CD8-positive, alpha-beta memory T cell (primary cell): ENCODE data around the gene MCF2L2. TPM values are rescaled to one million over a fixed set of nuclear protein-coding genes. Genes with fewer than 3 reads are reported as not detected.

Experiments
- CTCF ChIA-PET: fragments of 350-600 bp; sonication (Branson Sonifier 250); formaldehyde crosslinking; loops from one replicate; lab custom pipeline; 2021; ENCODE audit warnings: antibody characterized with exemption; lab: Charles Lee
- POLR2A ChIA-PET: fragments of 350-600 bp; sonication (Branson Sonifier 250); formaldehyde crosslinking; loops from one replicate; lab custom pipeline; 2021; ENCODE audit warnings: antibody characterized with exemption; lab: Charles Lee
- DNase-seq, 5 donors: peaks; one replicate each; pipeline versions ENCODE4 v3.0.0 to v3.0.0-alpha.2; 2020 to 2022; ENCODE audit warnings: mixed read lengths in 1 of 5
- H3K27ac ChIP-seq: one replicate; pipeline ENCODE4 v1.7.0; 2013; ENCODE audit warnings: low read depth, mild to moderate bottlenecking, low read length, moderate library complexity
- H3K27me3 ChIP-seq: 2 replicates; pipeline ENCODE4 v1.7.0; 2013; ENCODE audit warnings: low read length, mild to moderate bottlenecking; ENCODE audit not compliant: insufficient read depth, poor library complexity, severe bottlenecking
- H3K36me3 ChIP-seq: 2 replicates; pipeline ENCODE4 v1.7.0; 2013; ENCODE audit warnings: mild to moderate bottlenecking, low read length, moderate library complexity; ENCODE audit not compliant: insufficient read depth
- H3K4me1 ChIP-seq: 2 replicates; pipeline ENCODE4 v1.7.0; 2013; ENCODE audit warnings: mild to moderate bottlenecking, low read length, moderate library complexity; ENCODE audit not compliant: insufficient read depth
- H3K4me3 ChIP-seq: 2 replicates; pipeline ENCODE4 v1.7.0; 2013; ENCODE audit warnings: mild to moderate bottlenecking, low read length
- H3K9me3 ChIP-seq: 2 replicates; pipeline ENCODE4 v1.7.0; 2013; ENCODE audit warnings: mild to moderate bottlenecking, low read length
- H3K27ac Mint-ChIP-seq, 8 donors: one replicate each; pipeline ENCODE4 v1.8.0; 2020 to 2021; ENCODE audit warnings: mixed read lengths in 8 of 8, mild to moderate bottlenecking in 6 of 8, inconsistent platforms in 3 of 8, moderate library complexity in 3 of 8
- H3K27me3 Mint-ChIP-seq, 2 donors: one replicate each; pipeline ENCODE4 v1.8.0; 2020 to 2021; ENCODE audit warnings: mixed read lengths in 2 of 2, mild to moderate bottlenecking in 1 of 2, moderate library complexity in 1 of 2
- H3K36me3 Mint-ChIP-seq, 3 donors: one replicate each; pipeline ENCODE4 v1.8.0; 2020 to 2021; ENCODE audit warnings: mixed read lengths in 3 of 3, inconsistent platforms in 1 of 3, mild to moderate bottlenecking in 1 of 3
- H3K4me1 Mint-ChIP-seq, 3 donors: one replicate each; pipeline ENCODE4 v1.8.0; 2020 to 2021; ENCODE audit warnings: mixed read lengths in 3 of 3, inconsistent platforms in 1 of 3, mild to moderate bottlenecking in 1 of 3
- H3K4me3 Mint-ChIP-seq, 7 donors: one replicate each; pipeline ENCODE4 v1.8.0; 2020 to 2021; ENCODE audit warnings: mixed read lengths in 7 of 7, mild to moderate bottlenecking in 6 of 7, moderate library complexity in 4 of 7, inconsistent platforms in 2 of 7
- H3K9me3 Mint-ChIP-seq, 5 donors: one replicate each; pipeline ENCODE4 v1.8.0; 2020 to 2022; ENCODE audit warnings: mixed read lengths in 5 of 5, mild to moderate bottlenecking in 3 of 5, moderate library complexity in 2 of 5, inconsistent platforms in 1 of 5
- polyA plus RNA-seq: library from polyadenylated mRNA; unstranded; fragments of 300-500 nt; fragmentation: Illumina TruSeq; gene quantifications from one replicate; pipeline ENCODE4 v1.2.3, GENCODE V29; 2021
- total RNA-seq, 2 experiments: library from RNA; stranded (reverse); gene quantifications; one replicate each; pipeline ENCODE4 v1.2.3, GENCODE V29; 2021

Gene MCF2L2
- total and polyA plus RNA-seq, 3 experiments from 2014 or later = 0.78 to 3.5 (median 2.8) TPM

GRCh38 chr3:183215591-183216202 is 212.7 kb downstream of the MCF2L2 start:
- Histone ChIP-seq H3K4me1 (no peaks in the 10 kb centered on the region), H3K4me3 (no peak overlapping the region), H3K9me3 (no peaks in the 10 kb centered on the region), H3K27me3 (no peaks in the 10 kb centered on the region), H3K36me3 (no peaks in the 10 kb centered on the region), H3K27ac (no peak overlapping the region)
- H3K27me3 Mint-ChIP-seq = no peaks in the 10 kb centered on the region
- H3K4me1 Mint-ChIP-seq = no peaks in the 10 kb centered on the region
- H3K9me3 Mint-ChIP-seq = no peaks in the 10 kb centered on the region
- H3K4me3 Mint-ChIP-seq = no peak overlapping the region
- POLR2A ChIA-PET = no interaction called here
- no peak overlapping the region for H3K27ac Mint-ChIP-seq
- peaks cover 1 to 13% (median 8%) of the 10 kb centered on the region in 3 donors for H3K36me3 Mint-ChIP-seq
- CTCF ChIA-PET = no interaction called here
- DNase-seq = no peak

- no peaks in the 10 kb centered on the region for H3K27me3 Mint-ChIP-seq
- Histone ChIP-seq H3K4me1 (no peaks in the 10 kb centered on the region), H3K27ac (no peak overlapping the region), H3K9me3 (no peaks in the 10 kb centered on the region), H3K36me3 (no peaks in the 10 kb centered on the region), H3K4me3 (no peak overlapping the region), H3K27me3 (no peaks in the 10 kb centered on the region)
- H3K36me3 Mint-ChIP-seq = peaks cover 1 to 13% (median 13%) of the 10 kb centered on the region in 3 donors
- H3K9me3 Mint-ChIP-seq = no peaks in the 10 kb centered on the region
- H3K4me3 Mint-ChIP-seq = no peak overlapping the region
- DNase-seq = no peak
- no peaks in the 10 kb centered on the region for H3K4me1 Mint-ChIP-seq
- peak overlapping the region in 1 of 8 donors; percentile 10 for H3K27ac Mint-ChIP-seq
- ChIA-PET CTCF (interaction anchor here (1.0 kb wide), 1 partner anchor 172 kb away, joined by 4 read pairs; no protein-coding TSS in a partner anchor), POLR2A (no interaction called here)
Observed at GRCh38 chr3:183214277-183214612, 214.2 kb downstream of the MCF2L2 start.

GRCh38 chr3:183213415-183214276 is 214.8 kb downstream of the MCF2L2 start:
- H3K9me3 Mint-ChIP-seq = no peaks in the 10 kb centered on the region
- H3K27me3 Mint-ChIP-seq = peaks cover 0 to 2% of the 10 kb centered on the region in 2 donors
- no peaks in the 10 kb centered on the region for H3K36me3 ChIP-seq
- H3K27ac Mint-ChIP-seq = peak overlapping the region in 1 of 8 donors; percentile 10
- H3K36me3 Mint-ChIP-seq = peaks cover 1 to 13% (median 13%) of the 10 kb centered on the region in 3 donors
- no peaks in the 10 kb centered on the region for H3K27me3 ChIP-seq
- H3K4me1 ChIP-seq = no peaks in the 10 kb centered on the region
- no peak for DNase-seq
- H3K4me3 Mint-ChIP-seq = no peak overlapping the region
- H3K4me3 ChIP-seq = no peak overlapping the region
- no peaks in the 10 kb centered on the region for H3K4me1 Mint-ChIP-seq
- H3K27ac ChIP-seq = no peak overlapping the region
- CTCF ChIA-PET = interaction anchor here (1.0 kb wide), 1 partner anchor 172 kb away, joined by 4 read pairs; no protein-coding TSS in a partner anchor
- POLR2A ChIA-PET = no interaction called here
- H3K9me3 ChIP-seq = no peaks in the 10 kb centered on the region

- ChIA-PET CTCF (no interaction called here), POLR2A (no interaction called here)
- Mint-ChIP-seq H3K4me3 (no peak overlapping the region), H3K9me3 (no peaks in the 10 kb centered on the region), H3K27me3 (peaks cover 0 to 2% of the 10 kb centered on the region in 2 donors), H3K27ac (no peak overlapping the region), H3K36me3 (peaks cover 1 to 13% (median 13%) of the 10 kb centered on the region in 3 donors), H3K4me1 (no peaks in the 10 kb centered on the region)
- DNase-seq = no peak
- Histone ChIP-seq H3K4me3 (no peak overlapping the region), H3K27me3 (no peaks in the 10 kb centered on the region), H3K9me3 (no peaks in the 10 kb centered on the region), H3K4me1 (no peaks in the 10 kb centered on the region), H3K36me3 (no peaks in the 10 kb centered on the region), H3K27ac (no peak overlapping the region)
Observed at GRCh38 chr3:183212565-183212964, 215.9 kb downstream of the MCF2L2 start.

- CTCF ChIA-PET = no interaction called here
- H3K27me3 Mint-ChIP-seq = peaks cover 0 to 2% of the 10 kb centered on the region in 2 donors
- H3K27ac Mint-ChIP-seq = no peak overlapping the region
- Histone ChIP-seq H3K27ac (no peak overlapping the region), H3K4me1 (no peaks in the 10 kb centered on the region), H3K27me3 (no peaks in the 10 kb centered on the region), H3K36me3 (no peaks in the 10 kb centered on the region), H3K9me3 (no peaks in the 10 kb centered on the region), H3K4me3 (no peak overlapping the region)
- POLR2A ChIA-PET = no interaction called here
- H3K9me3 Mint-ChIP-seq = no peaks in the 10 kb centered on the region
- DNase-seq = no peak
- peaks cover 1 to 13% (median 13%) of the 10 kb centered on the region in 3 donors for H3K36me3 Mint-ChIP-seq
- H3K4me3 Mint-ChIP-seq = no peak overlapping the region
- H3K4me1 Mint-ChIP-seq = no peaks in the 10 kb centered on the region
Observed at GRCh38 chr3:183212096-183212495, 216.3 kb downstream of the MCF2L2 start.

GRCh38 chr3:183211352-183211751 is 217.1 kb downstream of the MCF2L2 start:
- POLR2A ChIA-PET = no interaction called here

GRCh38 chr3:183210862-183211341 is 217.5 kb downstream of the MCF2L2 start:
- H3K4me1 ChIP-seq = no peaks in the 10 kb centered on the region
- Mint-ChIP-seq H3K27me3 (peaks cover 0 to 2% of the 10 kb centered on the region in 2 donors), H3K4me3 (no peak overlapping the region), H3K36me3 (peaks cover 1 to 13% (median 13%) of the 10 kb centered on the region in 3 donors), H3K27ac (no peak overlapping the region), H3K4me1 (no peaks in the 10 kb centered on the region), H3K9me3 (no peaks in the 10 kb centered on the region)
- H3K27ac ChIP-seq = no peak overlapping the region
- DNase-seq = no peak
- ChIA-PET CTCF (no interaction called here), POLR2A (no interaction called here)
- H3K9me3 ChIP-seq = no peaks in the 10 kb centered on the region
- H3K4me3 ChIP-seq = no peak overlapping the region
- no peaks in the 10 kb centered on the region for H3K27me3 ChIP-seq
- H3K36me3 ChIP-seq = no peaks in the 10 kb centered on the region

More at GRCh38 chr3:183211352-183211751, 217.1 kb downstream of the MCF2L2 start:
- no peak overlapping the region for H3K4me3 ChIP-seq
- Mint-ChIP-seq H3K9me3 (no peaks in the 10 kb centered on the region), H3K36me3 (peaks cover 1 to 13% (median 13%) of the 10 kb centered on the region in 3 donors), H3K4me1 (no peaks in the 10 kb centered on the region), H3K27me3 (peaks cover 0 to 2% of the 10 kb centered on the region in 2 donors), H3K27ac (no peak overlapping the region), H3K4me3 (no peak overlapping the region)
- H3K9me3 ChIP-seq = no peaks in the 10 kb centered on the region
- H3K27me3 ChIP-seq = no peaks in the 10 kb centered on the region
- no peak overlapping the region for H3K27ac ChIP-seq
- CTCF ChIA-PET = no interaction called here
- no peaks in the 10 kb centered on the region for H3K4me1 ChIP-seq
- no peaks in the 10 kb centered on the region for H3K36me3 ChIP-seq
- no peak for DNase-seq

GRCh38 chr3:183210341-183210740 is 218.1 kb downstream of the MCF2L2 start:
- Histone ChIP-seq H3K4me1 (no peaks in the 10 kb centered on the region), H3K27ac (no peak overlapping the region), H3K4me3 (no peak overlapping the region), H3K9me3 (no peaks in the 10 kb centered on the region), H3K36me3 (no peaks in the 10 kb centered on the region), H3K27me3 (no peaks in the 10 kb centered on the region)
- peaks cover 1 to 16% (median 11%) of the 10 kb centered on the region in 3 donors for H3K36me3 Mint-ChIP-seq
- DNase-seq = no peak
- peaks cover 0 to 2% of the 10 kb centered on the region in 2 donors for H3K27me3 Mint-ChIP-seq
- ChIA-PET CTCF (no interaction called here), POLR2A (no interaction called here)
- H3K27ac Mint-ChIP-seq = no peak overlapping the region
- H3K4me1 Mint-ChIP-seq = no peaks in the 10 kb centered on the region
- no peaks in the 10 kb centered on the region for H3K9me3 Mint-ChIP-seq
- H3K4me3 Mint-ChIP-seq = no peak overlapping the region
